GM13976 (cell line): ENCODE results near the gene SYNGR4.
A peak's percentile ranks its signal among the peaks of the same experiment; 100 is the strongest.

Source experiments
- DNase-seq: peaks from one replicate; pipeline ENCODE4 v3.0.0; 2012; ENCODE audit warnings: low spot score
- in situ Hi-C: fragments of 300-500 bp; cut with MboI; formaldehyde crosslinking; loops from one replicate; pipeline ENCODE4 v1.12.0; 2022; ENCODE audit warnings: low sequenced_read_pairs, mixed read lengths, inconsistent platforms; ENCODE audit not compliant: unreplicated experiment
- TF ChIP-seq, protein P1 (sequence below): IDR thresholded peaks from 2 replicates; pipeline ENCODE4 v1.5.1; 2012; ENCODE audit warnings: borderline replicate concordance, mild to moderate bottlenecking; ENCODE audit not compliant: insufficient read depth; ENCODE audit errors: extremely low read depth, missing control alignments, control extremely low read depth

Gene SYNGR4

DNA sequence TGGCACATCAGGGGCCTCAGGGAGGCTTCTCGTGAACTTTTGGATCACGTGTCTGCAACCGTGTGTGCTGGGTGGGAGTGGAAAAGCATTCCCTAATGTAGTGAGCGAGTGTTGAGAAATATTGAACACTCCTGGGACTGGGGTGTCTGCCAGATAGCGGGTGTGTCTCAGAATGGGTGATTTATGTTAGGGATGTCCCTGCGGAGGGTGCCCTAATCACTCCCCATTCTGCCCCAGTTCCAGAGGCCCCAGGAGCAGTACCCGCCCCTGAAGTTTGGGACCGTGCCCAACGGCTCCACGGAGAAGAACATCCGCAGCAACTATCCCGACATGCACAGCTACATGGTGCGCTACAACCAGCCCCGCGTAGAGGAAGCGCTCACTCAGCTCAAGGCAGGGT, 57.4 kb downstream of the SYNGR4 start:
- in situ Hi-C loops, result no loop called here
- TF ChIP-seq, protein P1, sequence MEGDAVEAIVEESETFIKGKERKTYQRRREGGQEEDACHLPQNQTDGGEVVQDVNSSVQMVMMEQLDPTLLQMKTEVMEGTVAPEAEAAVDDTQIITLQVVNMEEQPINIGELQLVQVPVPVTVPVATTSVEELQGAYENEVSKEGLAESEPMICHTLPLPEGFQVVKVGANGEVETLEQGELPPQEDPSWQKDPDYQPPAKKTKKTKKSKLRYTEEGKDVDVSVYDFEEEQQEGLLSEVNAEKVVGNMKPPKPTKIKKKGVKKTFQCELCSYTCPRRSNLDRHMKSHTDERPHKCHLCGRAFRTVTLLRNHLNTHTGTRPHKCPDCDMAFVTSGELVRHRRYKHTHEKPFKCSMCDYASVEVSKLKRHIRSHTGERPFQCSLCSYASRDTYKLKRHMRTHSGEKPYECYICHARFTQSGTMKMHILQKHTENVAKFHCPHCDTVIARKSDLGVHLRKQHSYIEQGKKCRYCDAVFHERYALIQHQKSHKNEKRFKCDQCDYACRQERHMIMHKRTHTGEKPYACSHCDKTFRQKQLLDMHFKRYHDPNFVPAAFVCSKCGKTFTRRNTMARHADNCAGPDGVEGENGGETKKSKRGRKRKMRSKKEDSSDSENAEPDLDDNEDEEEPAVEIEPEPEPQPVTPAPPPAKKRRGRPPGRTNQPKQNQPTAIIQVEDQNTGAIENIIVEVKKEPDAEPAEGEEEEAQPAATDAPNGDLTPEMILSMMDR, result no peak
- no peak for DNase-seq

GRCh38 chr19:48424694-48425219, 60.6 kb downstream of the SYNGR4 start:
- peak; percentile 71 for DNase-seq
- in situ Hi-C loops, result no loop called here
- TF ChIP-seq, protein P1, result no peak
